ENCODE measurements around the gene MYH10.

The MYH10 gene

DNA sequence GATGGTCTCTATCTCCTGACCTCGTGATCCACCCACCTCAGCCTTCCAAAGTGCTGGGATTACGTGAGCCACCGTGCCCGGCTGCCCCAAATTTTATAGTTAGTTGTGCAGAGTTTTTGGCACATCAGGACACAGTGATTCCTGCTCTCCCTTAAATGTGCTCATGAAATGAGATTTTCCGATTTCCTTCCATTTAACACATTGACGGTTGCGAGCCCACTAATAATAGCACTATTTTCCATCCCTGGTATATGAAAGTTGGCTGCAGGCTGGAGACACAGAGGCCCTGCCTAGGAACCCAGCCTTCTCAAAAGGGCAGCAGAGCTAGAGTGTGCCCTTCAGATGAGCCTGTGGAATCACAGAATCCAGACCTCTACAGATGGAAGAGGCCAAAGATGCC lies 17.4 kb upstream of the MYH10 start:
- no peak overlapping the region for H3K4me3 ChIP-seq (ENCODE audit: low read depth, low read length)
- TF ChIP-seq CTCF (IDR thresholded peaks at IDR 0.05; ENCODE audit: low read depth, low read length), result no peak

- TF ChIP-seq CTCF (IDR thresholded peaks at IDR 0.05; ENCODE audit: low read depth, low read length), result no peak
- no peak overlapping the region for H3K4me3 ChIP-seq (ENCODE audit: low read depth, low read length)
These were observed 16.7 kb upstream of the MYH10 start for GRCh38 chr17:8647202-8647601.

GRCh38 chr17:8644507-8644902 lies 14.0 kb upstream of the MYH10 start:
- no peak overlapping the region for H3K4me3 ChIP-seq (ENCODE audit: low read depth, low read length)
- no peak for TF ChIP-seq CTCF (IDR thresholded peaks at IDR 0.05; ENCODE audit: low read depth, low read length)

DNA sequence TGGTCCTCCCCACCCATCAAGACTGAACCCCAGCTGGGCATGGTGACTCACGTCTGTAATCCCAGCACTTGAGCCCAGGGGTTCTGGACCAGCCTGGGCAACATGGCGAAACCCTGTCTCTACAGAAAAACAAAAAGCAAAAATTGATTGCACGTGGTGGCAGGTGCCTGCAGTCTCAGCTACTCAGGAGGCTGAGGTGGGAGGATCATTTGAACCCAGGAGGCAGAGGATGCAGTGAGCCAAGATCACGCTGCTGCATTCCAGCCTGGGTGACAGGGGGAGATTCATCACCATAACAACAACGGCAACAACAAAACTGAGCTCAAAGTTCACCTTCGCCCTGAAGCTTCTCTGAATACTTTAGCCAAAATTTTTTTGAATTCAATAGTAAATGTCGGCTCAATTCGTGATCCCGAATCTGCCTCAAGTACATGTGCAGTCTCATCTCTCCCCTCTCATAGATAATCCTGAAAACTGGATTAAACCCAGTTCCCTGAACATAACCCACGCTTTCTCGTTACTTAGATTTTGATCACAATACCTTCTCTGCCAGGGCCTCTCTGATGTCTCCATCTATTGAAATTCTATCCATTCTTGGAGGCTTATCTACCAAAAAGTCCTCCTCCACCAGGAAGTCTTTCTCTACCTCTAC lies 13.5 kb upstream of the MYH10 start:
- no peak overlapping the region for H3K4me3 ChIP-seq (ENCODE audit: low read depth, low read length)
- no peak for TF ChIP-seq CTCF (IDR thresholded peaks at IDR 0.05; ENCODE audit: low read depth, low read length)

DNA sequence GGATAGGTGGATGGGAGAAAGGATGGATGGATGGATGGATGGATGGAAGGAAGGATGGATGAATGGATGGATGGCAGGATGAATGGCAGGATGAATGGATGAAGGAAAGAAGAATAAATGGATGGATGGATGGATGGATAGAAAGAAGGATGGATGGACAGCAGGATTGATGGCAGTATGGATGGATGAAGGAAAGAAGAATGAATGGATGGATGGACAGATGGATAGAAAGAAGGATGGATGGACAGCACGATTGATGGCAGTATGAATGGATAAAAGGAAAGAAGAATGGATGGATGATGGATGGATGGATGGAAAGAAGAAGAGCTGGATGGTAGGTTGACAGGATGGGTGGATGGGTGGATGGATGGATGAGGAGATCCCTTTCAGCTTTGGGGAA lies 9.2 kb upstream of the MYH10 start:
- H3K4me3 ChIP-seq (ENCODE audit: low read depth, low read length), result no peak overlapping the region
- no peak for TF ChIP-seq CTCF (IDR thresholded peaks at IDR 0.05; ENCODE audit: low read depth, low read length)

DNA sequence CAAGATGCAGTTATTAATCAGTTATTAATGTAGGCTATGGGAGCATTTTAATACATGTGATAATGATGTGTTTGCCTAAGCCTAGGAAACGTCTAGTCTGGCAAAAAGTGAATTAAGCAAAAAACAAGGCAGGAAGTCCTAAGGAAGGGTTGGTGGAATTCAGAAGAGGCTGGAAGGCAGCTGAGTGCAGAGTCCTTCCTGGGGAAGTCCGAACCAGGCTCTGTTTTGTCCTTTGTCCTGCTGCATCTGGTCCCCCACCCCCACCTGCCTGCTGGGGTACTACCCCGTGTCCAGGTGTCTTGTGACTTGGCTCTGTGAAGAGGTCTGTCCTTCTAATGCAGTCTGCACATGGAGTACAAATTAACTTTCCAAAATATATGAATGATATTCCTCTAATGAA lies 1.5 kb upstream of the MYH10 start:
- H3K4me3 ChIP-seq (ENCODE audit: low read depth, low read length), result no peak overlapping the region
- TF ChIP-seq CTCF (IDR thresholded peaks at IDR 0.05; ENCODE audit: low read depth, low read length), result no peak

DNA sequence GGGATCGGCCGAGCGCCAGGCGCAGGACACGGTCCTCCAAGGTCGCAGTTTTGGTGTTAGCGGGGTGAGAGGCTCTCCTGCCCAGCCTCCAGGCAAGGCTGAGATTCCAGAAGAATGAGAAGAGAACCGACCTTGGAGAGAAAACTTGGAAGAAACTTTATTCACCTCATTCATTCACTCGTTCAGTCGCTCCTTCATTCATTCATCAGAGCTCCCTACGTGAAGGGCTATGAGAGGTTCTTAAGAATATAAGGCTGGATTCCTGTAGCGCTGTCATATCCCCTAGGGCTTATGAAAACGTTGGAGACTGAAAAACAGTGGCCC lies 991 bp upstream of the MYH10 start:
- peak overlapping the region; percentile 87 for H3K4me3 ChIP-seq (ENCODE audit: low read depth, low read length)
- no peak for TF ChIP-seq CTCF (IDR thresholded peaks at IDR 0.05; ENCODE audit: low read depth, low read length)
